Posterior vena cava (tissue), 2 donors: Measurements from ENCODE around the gene PRELP. TPM values are rescaled to one million over a fixed set of nuclear protein-coding genes. Genes with fewer than 3 reads are reported as not detected.
"Not testable (repeated sequence)": the region's sequence is repeated elsewhere in the genome, so short reads cannot be mapped to it uniquely, and the experiment has no call there.

Experiments
- DNase-seq: peaks from one replicate; pipeline ENCODE4 v3.0.0-alpha.2; 2020; ENCODE audit warnings: low spot score
- intact Hi-C, 2 donors: fragments of 100-400 bp; cut with DNase I; formaldehyde crosslinking; loops; one replicate each; pipeline versions ENCODE4 v1.14.1 to v1.14.2; 2022 to 2023
- total RNA-seq, 2 donors: library from RNA; stranded (reverse); fragmentation: NEBNext Ultra II Directional; extraction: Animal tissue kit (Norgen Biotek cat#: 25700); gene quantifications; one replicate each; pipeline ENCODE4 v1.2.1, GENCODE V29; 2021
- donor health status: DM: yes; HTN: yes; CAD: no.
- donor health status: DM: yes; HTN: yes; CAD: no.

Gene PRELP
- total RNA-seq, 2 donors from 2014 or later: 172 to 283 TPM

DNA sequence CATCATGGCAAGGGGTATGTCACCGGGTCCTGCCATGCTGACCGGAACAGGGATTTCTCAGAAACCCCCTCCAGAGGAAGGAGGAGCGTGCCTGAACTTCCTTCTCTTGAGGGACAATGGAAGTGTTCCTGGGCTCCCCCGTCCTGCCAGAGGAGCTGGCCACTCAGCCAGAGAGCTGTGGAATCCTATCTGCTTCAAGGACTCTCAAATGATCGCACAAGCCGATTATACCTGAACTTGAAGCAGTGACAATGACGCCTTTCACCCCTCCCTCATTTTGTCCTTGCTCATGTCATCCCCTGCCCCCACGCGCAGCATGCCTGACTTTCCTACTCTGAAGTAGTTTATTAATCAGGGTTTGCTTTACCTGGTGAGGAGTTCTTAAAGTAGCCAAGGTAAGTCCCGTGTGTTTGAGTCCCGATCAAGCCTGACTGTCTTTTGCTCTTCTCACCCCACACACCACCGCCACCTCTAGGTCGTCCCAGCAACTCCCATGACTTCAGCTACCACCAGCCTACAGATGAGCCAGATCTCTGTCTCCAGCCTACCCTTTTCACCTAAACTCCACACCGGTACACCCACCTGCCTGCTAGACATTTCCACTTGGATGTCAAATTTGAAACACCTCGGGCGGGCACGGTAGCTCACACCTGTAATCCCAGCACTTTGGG is 25.0 kb upstream of the PRELP start:
- no peak for DNase-seq
- intact Hi-C loops: no loop called here

DNA sequence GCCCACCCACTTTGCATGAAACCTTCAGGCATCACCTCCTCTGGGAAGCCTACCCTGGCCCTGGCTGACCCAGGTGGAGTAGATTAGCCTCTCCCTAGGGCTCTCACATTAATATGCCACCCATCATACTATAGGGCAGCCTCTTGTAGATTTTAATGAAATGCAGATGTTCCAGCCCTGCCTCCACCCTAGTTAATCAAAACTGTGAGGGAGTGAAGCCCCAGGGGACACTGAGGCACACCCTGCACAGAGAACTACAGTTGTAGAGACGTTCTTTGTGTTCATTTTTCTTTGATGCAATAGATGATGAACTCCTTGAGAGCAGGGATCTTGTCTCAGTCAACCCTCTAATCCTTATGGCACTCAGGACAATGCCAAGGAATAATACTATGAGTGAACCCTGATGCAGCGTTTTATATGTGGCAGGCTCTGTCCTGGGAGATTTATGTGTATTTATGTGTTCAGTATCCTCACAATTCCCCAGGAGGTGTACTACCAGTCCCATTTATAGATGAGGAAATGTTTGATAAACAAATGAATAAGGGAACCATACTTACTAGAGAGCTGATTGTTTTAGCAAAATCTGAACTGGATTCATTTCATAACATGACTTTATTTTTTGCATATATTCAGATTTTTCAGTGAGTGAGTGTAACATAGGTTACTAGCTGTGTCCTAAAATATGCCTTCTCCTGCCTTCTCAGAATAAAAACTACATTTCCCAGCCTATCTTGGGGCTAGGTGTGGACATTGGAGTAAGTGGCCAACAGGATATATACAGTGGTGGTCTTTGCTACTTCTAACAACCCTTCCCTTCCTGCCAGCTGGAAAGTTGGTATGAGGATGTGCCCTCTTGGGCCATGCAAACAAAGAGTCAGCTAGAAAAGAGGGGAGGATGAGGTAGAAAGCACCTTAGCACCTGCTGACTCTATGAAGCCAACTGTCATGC is 23.5 kb upstream of the PRELP start:
- no peak for DNase-seq
- intact Hi-C loops: no loop called here

DNA sequence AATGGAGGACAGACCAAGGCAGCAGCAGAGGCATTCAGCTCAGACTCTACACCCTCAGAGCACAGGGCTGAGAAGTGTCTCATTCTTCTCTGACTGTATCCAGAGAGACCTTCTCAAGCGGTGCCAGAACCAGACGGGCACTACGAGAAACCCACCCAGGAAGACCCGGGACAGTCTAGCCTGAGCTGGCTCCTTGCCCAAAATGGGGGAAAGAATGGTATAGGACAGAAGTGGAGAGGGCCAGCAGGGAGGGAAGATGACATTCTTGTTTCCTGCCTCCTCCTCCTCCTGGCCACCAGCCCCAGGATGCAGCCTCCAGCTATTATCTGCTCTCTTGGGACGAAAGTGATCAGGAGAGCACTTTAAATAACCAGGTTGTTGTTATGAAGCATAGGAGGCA is 22.6 kb upstream of the PRELP start:
- no peak for DNase-seq
- intact Hi-C loops: no loop called here

DNA sequence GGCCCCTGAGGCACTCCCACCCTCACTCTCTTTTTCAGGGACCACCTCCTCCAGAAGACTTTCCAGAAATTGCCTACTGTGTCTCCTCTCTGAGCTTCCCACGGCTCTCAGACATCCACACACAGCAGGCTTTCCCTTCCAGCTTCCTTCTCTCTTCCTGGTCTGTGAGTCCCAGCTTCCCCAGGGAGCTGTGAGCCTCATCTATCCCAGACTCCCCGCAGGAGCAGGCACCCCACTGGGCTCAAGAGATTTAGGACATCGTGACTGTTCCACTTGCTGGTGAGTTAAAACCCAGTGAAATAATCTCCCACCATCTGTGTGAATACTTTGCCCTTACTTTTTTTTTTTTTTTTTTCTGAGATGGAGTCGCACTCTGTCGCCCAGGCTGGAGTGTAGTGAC is 22.0 kb upstream of the PRELP start:
- intact Hi-C loops: no loop called here
- no peak for DNase-seq

DNA sequence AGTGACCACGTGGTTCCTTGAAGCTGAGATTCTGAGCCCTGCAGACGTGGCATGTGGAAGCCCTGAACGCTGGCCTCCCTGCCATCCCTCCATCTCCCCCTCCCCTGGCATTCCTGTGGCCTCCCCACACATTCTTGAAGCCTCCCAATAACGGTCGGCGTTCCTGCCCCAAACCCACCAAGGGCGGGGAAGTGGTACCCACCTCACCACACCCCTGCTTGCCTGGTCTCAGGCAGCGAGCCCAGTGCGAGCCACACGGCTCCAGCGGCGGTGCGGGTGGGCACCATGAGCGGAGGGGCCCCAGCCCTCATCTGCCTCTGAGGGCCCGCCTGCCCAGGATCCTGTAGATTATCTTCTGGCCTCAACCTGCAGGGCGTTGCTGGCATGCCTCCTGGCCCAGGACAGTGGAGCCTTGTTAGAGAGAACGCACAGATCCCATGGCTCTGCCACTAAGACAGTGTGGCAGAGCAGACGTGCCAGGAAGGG is 20.6 kb upstream of the PRELP start:
- intact Hi-C loops: no loop called here
- no peak for DNase-seq

GRCh38 chr1:203455706-203456105 is 19.9 kb upstream of the PRELP start:
- DNase-seq: no peak
- intact Hi-C loops: no loop called here

DNA sequence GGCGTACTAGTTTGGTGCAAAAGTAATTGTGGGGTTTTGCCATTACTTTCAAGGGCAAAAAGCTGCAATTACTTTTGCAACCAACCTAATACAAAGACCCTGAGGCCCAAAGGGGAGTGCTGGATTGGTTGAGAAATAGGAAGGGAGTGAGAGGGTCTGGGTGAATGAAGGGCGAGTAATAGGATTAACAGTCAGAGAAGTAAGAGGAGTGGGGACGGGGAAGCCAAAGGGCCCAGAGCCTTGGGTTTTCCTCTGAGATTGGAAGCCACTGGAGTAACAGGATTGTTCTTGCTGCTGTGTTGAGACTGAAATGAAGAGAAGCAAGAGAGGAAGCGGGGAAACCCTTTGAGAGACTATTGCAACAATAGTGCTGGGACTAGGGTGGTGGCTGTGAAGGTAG is 19.0 kb upstream of the PRELP start:
- intact Hi-C loops: no loop called here

GRCh38 chr1:203458078-203458477 is 17.5 kb upstream of the PRELP start:
- intact Hi-C loops: no loop called here
- DNase-seq: no peak

More for the DNA sequence above, 19.0 kb upstream of the PRELP start:
- no peak for DNase-seq

DNA sequence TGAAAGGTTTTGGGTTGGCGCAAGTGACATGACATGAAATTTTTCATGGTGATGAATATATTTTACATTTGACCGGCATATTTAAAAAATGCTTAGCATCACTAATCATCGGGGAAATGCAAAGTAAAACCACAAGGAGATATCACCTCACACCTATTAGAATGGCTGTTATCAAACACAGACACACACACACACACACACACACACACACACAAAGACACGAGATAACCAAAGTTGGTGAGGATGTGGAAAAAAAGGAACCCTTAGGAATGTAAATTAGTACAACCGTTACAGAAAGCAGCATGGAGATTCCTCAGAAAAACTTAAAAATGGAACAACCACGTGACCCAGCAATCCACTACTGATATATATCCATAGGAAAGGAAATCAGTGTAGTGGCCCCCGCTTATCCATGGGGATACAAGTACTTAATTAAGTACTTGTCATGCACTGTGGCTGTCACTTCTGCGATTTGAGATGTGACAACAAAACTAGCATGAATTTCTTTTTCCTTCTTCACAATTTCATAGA is 15.9 kb upstream of the PRELP start:
- DNase-seq: no peak

GRCh38 chr1:203461717-203462116 is 13.9 kb upstream of the PRELP start:
- intact Hi-C loops: no loop called here
- no peak for DNase-seq

More for the DNA sequence above, 15.9 kb upstream of the PRELP start:
- intact Hi-C loops: no loop called here

DNA sequence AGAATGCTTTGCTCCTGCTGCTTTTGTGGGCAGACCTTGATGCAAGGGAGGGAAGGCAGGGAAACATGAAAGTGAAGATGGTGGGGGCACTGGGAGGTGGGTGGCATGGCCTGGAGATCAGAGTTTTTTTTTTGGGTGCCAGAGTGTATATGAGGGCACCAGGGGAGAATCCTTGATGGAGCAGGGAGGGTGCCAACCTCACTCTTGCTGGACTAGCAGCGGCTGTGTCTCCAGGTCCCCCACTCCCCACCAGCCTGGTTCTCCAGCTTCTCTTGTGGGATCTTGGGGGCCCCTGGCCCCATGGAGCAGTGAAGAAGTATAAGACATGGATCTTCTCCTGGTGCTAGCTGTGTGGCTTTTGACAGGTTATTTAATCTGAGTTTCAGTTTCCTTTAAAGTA is 13.5 kb upstream of the PRELP start:
- intact Hi-C loops: no loop called here
- DNase-seq: no peak

DNA sequence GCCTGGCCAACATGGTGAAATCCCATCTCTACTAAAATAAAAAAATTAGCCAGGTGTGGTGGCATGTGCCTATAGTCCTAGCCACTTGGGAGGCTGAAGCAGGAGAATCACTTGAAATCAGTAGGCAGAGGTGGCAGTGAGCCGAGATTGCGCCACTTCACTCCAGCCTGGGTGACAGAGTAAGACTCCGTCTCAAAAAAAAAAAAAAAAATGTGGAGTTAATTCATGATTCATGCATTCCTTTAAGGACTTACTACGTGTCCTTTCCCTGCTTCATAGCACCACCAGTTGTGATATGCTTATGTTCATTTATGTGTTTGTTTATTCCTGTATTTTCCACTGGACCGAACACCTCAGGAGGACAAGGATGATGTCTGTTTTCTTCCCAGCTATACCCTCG is 12.7 kb upstream of the PRELP start:
- peak; percentile 93 for DNase-seq
- intact Hi-C loops: no loop called here

- DNase-seq: no peak
- intact Hi-C loops: no loop called here
These were observed 12.0 kb upstream of the PRELP start for GRCh38 chr1:203463469-203464062.

DNA sequence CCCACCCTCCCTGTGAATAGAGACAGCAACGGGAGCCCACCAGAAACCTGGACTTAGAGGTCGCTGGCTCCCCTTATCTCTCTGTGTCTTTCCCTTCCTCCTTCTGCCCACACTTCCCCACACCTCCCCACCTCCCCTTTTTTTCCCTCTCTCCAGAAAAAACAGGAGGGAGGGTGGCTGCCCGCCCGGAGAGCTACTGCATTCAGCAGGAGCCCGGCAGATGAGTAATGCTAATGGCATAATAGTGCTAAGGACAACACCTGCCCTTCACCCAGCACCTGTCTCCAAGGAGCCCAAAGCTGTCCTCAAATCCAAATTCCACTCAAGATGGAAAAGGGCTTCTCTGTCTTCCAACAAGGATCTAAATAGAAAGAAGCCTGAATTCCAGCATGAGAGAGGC is 11.4 kb upstream of the PRELP start:
- intact Hi-C loops: no loop called here
- no peak for DNase-seq

- intact Hi-C loops: no loop called here
- peak; percentile 68 for DNase-seq
These were observed 10.9 kb upstream of the PRELP start for GRCh38 chr1:203464743-203465142.

DNA sequence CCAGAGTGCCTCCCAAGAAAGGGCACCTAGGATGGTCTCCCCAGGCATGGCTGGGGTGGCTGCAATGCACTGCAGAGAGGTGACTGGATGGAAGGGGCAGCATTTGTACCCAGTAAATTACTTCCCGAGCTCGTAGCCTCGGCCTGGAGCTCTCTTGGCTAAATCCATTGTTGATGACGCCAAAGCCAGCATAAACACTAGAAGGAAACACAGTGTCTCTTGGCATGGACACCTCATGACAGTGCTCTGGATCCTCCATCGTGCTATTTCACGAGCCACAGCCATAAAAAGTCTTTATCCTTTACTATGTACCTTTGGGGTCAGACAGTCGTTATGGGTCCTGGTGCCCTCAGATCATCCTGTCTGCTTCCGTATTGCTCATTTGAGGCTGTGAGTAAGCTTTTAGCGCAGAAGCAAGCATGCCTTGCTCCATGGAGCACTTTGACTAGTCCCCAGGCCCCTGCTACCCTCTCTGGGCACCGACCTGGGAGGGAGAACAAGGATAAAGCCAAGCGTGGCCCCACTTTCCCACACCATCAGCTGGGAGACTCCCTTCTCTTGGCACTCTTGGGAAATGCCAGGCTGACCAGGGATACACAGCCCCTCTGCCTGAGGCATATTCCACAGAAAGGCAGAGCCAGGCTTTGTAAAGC is 10.3 kb upstream of the PRELP start:
- intact Hi-C loops: no loop called here
- DNase-seq: peak; percentile 84

DNA sequence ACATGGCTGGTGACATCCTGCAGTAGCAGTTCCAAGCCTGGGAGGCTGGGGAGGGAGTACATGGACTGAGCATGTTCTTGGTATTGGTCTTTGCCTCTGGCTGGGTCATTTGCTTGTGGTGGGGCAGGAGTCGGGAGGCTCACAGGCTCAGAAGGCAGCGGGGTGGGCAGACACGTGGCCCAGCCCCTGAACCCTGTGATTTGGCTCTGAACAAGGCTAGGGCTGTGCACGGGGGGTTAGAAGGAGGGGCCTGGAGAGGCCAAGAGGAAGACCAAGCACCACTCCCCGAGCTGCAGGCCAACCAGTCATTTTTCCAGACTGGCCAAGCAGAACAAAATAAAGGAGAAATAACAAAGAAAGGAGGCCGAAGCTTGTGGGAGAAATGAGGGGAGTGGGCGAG is 9.7 kb upstream of the PRELP start:
- intact Hi-C loops: no loop called here
- peak; percentile 93 for DNase-seq

GRCh38 chr1:203466906-203467549 is 8.6 kb upstream of the PRELP start:
- intact Hi-C loops, DNase-seq: not testable (repeated sequence)

DNA sequence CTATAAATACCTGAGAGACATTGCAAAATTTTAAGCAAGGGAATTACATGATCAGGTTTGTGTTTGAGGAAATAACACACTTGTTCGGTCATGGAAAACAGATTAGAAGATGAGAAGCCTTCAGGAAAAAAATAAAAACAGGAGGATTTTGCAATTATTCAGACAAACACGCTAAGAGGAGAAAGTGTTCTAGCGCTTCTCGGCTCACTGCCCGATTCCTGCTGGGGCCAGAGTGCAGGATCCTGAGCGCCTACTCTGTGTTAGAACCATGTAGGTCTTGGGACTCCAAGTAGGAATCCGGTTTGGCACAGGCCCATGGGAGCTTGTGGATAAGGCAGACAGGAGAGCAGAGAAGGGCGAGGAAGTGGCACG is 8.1 kb upstream of the PRELP start:
- peak; percentile 93 for DNase-seq

More for the DNA sequence above, 8.1 kb upstream of the PRELP start:
- intact Hi-C loops: no loop called here
